Stimulated activated CD4-positive, alpha-beta T cell treated with anti-CD3 and anti-CD28 coated beads, Interleukin-1b, Interleukin-23, amount 100 ng/mL, for 48 hours (primary cell): ENCODE measurements around the gene HOXD8.

ENCODE experiments used
- DNase-seq: peaks from one replicate; pipeline ENCODE4 v3.0.0-alpha.2; 2020

HOXD8 gene

GRCh38 chr2:176160986-176161824 is 31.7 kb downstream of the HOXD8 start:
- no peak for DNase-seq

DNA sequence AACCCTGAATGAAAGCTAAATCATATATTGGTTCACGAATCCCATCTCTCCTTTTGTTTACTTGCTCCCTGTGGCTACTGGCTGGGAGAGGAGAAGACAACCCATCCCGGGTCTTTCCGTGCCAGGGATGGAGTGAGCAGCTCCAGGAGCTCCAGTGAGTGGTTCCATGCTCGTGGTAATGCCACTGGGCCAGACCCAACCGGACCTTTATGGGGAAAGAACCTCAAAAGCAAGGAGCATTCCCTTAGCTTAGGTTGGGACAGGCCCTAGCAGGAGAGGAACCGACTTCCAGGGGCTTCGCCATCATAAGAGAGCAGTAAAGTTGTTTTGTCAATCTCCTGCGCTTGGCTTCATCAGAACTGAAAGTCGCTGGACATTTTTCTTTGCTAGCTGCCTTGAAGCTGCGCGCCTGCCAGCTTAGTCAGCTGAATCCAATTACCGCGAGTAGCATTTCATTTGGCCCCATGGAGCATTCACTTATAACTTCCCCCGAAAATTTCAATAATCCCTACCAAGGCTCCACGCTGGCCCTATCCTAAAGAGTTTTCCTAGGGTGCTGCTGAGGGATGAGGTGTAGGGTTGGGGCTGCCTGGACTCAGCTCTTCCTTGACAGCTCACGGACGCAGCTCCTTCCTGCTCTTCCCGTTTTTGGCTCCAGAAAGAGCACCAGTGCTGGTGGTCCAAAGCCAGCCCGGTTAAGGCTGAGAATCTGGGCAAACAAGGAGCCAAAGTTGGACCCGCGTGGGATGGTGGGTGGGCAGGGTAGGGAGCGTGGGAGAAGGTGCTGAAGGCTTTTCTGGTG is 32.5 kb downstream of the HOXD8 start:
- DNase-seq, result no peak

GRCh38 chr2:176162911-176163671 is 33.6 kb downstream of the HOXD8 start:
- DNase-seq, result no peak

GRCh38 chr2:176163672-176164056 is 34.2 kb downstream of the HOXD8 start:
- no peak for DNase-seq

- no peak for DNase-seq
These were observed 34.7 kb downstream of the HOXD8 start for GRCh38 chr2:176164201-176164600.

DNA sequence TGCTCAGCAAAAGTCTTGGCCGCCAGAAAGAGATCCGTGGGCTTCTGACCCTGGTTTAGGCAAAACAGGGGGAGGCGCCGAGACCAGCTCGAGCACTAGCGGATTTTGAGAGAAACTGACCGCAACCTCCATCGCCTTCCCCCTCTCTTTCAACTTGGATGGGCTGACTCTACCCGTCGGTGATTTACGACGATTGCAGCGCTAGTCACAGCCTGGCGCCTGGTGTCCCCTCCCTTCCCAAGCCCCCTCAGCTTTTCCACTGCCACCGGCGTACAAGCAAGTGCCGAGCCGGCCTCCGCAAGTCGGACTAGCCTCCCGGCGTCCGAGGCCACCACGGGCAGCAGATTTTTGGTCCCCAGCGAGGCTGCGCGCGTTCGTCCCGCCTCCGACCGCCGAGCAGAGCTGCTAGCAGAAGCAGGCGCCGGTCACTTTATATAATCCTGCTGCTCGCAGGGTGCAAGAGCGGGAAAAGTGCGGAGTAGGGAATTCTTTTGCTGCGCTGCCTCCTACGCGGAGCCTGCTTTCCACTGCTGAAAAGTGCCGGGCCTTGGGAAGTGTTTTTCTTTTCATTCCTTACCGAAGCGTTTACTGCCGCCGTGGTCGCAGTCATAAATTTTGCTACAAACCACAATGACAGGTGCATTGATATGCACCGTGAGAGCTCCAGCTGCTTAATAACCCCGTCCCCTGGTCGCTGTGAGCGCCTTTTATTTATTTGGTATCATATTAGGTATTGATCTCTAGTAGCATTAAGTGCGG is 35.3 kb downstream of the HOXD8 start:
- no peak for DNase-seq

DNA sequence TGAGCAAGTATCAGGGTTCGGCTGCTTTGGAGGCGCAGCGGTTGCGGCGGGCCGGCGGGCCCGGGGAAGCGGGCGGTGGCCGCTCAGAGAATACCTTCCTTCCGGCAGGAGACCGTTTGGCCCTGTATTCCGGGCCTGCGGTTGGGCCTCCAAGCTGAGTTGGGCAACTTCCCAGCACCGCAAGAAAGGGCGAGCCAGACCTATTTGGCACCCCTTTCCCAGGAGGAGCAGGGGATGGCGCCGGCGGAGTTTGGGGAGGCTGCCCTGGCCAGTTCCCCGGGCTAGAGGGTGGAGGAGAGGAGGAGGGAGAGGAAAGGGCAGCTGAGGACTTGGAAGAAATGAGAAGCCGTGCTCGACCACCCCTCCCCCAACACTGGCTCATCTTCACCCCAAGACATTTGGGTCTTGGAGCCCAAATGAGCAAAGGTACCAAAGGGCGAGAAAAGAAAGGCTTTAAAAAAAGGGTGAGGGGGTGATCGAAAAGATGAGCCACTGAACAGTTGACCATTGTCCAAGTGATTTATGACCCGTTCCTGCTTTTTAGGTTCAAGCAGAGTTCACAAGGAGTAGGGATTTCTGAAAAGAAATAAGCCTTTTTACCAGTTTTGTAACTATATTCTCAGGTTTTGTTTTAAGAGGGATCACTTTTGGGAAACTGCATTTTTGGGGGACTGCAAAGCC is 36.0 kb downstream of the HOXD8 start:
- no peak for DNase-seq

DNA sequence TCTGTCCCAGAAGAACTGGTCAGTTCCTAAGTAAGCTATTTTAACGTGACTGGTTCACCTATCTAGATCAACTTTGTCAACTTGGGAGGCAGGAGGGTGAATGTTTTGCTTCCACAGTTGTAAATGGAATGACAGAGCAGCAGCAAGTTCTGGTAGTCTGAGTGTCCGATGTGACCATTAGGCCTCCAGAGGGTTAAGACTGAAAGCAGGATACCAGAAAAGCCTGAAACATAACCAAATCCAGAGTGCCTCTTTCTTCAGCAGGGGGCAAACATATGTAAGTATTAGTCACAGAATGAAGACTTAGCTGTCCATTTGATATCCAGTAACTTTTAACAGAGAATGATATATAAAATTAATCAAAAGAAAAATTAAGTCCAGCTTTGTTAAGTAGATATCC is 36.8 kb downstream of the HOXD8 start:
- no peak for DNase-seq

- no peak for DNase-seq
These were observed 37.9 kb downstream of the HOXD8 start for GRCh38 chr2:176167398-176167797.

DNA sequence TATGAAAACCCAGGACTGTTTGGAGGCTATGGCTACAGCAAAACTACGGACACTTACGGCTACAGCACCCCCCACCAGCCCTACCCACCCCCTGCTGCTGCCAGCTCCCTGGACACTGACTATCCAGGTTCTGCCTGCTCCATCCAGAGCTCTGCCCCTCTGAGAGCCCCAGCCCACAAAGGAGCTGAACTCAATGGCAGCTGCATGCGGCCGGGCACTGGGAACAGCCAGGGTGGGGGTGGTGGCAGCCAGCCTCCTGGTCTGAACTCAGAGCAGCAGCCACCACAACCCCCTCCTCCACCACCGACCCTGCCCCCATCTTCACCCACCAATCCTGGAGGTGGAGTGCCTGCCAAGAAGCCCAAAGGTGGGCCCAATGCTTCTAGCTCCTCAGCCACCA is 39.7 kb downstream of the HOXD8 start:
- DNase-seq, result no peak

DNA sequence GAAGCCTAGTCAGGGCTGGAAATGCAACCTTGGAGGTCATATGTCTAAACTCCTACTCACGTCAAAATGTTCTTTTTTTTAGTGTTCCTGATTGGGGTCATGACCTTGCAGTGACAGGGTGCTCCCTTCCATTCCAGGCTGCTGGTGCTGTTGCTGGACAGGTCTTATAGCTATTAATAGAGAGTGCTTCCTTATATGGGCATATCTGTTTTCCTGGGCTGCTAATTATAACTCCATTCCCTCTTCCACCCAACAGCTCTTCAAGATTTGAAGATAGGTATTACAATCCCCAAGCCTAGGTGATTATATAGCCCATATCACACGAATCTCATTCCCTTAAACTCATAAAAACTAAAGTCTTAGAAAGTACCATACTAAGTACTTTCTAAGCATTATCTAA is 40.2 kb downstream of the HOXD8 start:
- no peak for DNase-seq

DNA sequence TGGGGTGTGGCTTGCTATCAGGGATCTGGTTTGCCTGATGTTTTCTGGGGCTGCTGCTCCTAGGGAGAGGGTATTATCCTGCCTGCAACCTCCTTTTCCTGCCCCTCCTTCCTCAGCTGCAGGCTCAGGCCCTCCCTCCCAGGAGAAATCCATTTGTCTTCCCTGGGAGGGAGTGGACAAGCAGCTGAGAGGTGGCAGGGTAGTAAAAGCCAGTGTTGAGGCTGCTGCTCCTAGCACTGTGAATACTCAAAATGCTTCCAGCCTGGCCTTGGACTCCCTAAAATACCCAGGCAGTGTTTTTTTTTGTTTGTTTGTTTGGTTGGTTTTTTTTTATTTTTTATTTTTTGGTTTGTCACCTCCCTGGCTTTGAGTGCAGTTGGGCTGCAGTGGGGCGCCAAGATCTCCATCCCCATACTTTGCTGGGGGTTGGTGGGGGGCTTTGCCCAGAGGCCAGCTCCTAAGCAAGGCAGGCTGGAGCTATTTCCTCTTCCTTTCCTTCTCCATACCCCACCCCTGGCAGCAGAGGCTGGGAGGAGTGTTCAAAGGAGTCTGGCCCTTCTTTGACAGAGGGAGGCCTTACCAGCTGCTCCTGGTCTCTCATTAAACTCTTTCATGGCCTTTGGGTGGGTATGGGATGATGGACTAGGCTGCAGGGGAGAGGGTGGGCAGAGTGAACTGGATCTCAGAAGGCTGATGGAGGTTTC is 41.2 kb downstream of the HOXD8 start:
- no peak for DNase-seq

GRCh38 chr2:176171351-176172006 is 42.0 kb downstream of the HOXD8 start:
- no peak for DNase-seq

DNA sequence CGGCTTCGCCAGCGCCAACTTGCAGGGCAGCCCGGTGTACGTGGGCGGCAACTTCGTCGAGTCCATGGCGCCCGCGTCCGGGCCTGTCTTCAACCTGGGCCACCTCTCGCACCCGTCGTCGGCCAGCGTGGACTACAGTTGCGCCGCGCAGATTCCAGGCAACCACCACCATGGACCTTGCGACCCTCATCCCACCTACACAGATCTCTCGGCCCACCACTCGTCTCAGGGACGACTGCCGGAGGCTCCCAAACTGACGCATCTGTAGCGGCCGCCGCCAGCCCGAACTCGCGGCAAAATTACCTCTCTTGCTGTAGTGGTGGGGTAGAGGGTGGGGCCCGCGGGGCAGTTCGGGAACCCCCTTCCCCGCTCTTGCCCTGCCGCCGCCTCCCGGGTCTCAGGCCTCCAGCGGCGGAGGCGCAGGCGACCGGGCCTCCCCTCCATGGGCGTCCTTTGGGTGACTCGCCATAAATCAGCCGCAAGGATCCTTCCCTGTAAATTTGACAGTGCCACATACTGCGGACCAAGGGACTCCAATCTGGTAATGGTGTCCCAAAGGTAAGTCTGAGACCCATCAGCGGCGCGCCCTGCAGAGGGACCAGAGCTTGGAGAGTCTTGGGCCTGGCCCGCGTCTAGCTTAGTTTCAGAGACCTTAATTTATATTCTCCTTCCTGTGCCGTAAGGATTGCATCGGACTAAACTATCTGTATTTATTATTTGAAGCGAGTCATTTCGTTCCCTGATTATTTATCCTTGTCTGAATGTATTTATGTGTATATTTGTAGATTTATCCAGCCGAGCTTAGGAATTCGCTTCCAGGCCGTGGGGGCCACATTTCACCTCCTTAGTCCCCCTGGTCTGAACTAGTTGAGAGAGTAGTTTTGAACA is 42.7 kb downstream of the HOXD8 start:
- no peak for DNase-seq

- DNase-seq, result no peak
These were observed 43.5 kb downstream of the HOXD8 start for GRCh38 chr2:176172895-176173566.

- no peak for DNase-seq
These were observed 44.3 kb downstream of the HOXD8 start for GRCh38 chr2:176173567-176174381.

GRCh38 chr2:176174382-176174823 is 44.9 kb downstream of the HOXD8 start:
- DNase-seq, result no peak
